Sigmoid colon (tissue), 4 donors: ENCODE data around the gene PLAC9.

Experiments used
- EP300 ChIP-seq, 4 donors: sonication (generic); formaldehyde crosslinking; IDR thresholded peaks; one replicate each; pipeline ENCODE4 v1.6.1; 2017; ENCODE audit warnings: antibody characterized with exemption in 4 of 4
- POLR2A ChIP-seq, 2 donors: fragments of 450-650 bp; IDR thresholded peaks; one replicate each; pipeline ENCODE4 v1.6.1; 2016; ENCODE audit warnings: antibody characterized with exemption in 2 of 2, mild to moderate bottlenecking in 2 of 2, moderate library complexity in 2 of 2
- TF ChIP-seq, protein P1 (sequence below), 4 experiments: fragments of 450-650 bp in 3 of 4; fragments of 200-600 bp in 1 of 4; IDR thresholded peaks; one replicate each; pipeline ENCODE4 v1.5.1; 2016 to 2019; ENCODE audit warnings: antibody characterized with exemption in 4 of 4, mild to moderate bottlenecking in 3 of 4, moderate library complexity in 2 of 4

- TF ChIP-seq, protein P1, sequence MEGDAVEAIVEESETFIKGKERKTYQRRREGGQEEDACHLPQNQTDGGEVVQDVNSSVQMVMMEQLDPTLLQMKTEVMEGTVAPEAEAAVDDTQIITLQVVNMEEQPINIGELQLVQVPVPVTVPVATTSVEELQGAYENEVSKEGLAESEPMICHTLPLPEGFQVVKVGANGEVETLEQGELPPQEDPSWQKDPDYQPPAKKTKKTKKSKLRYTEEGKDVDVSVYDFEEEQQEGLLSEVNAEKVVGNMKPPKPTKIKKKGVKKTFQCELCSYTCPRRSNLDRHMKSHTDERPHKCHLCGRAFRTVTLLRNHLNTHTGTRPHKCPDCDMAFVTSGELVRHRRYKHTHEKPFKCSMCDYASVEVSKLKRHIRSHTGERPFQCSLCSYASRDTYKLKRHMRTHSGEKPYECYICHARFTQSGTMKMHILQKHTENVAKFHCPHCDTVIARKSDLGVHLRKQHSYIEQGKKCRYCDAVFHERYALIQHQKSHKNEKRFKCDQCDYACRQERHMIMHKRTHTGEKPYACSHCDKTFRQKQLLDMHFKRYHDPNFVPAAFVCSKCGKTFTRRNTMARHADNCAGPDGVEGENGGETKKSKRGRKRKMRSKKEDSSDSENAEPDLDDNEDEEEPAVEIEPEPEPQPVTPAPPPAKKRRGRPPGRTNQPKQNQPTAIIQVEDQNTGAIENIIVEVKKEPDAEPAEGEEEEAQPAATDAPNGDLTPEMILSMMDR (IDR thresholded peaks at IDR 0.05), result peak in 1 of 4 experiments; percentile 2
- TF ChIP-seq POLR2A (IDR thresholded peaks at IDR 0.05) (no peak), EP300 (IDR thresholded peaks at IDR 0.05) (no peak)
Measured at GRCh38 chr10:80144067-80144695, 11.7 kb downstream of the PLAC9 start.
